ENCODE measurements around the gene KIAA1217.

KIAA1217 gene

GRCh38 chr10:24430591-24430990 lies 221.7 kb downstream of the KIAA1217 start:
- H3K4me1 ChIP-seq (ENCODE audit: control insufficient read depth, insufficient read depth, low read length, unreplicated experiment): peaks cover 24% of the 10 kb centered on the region
- H3K36me3 ChIP-seq (ENCODE audit: insufficient read depth, low read length): no peaks in the 10 kb centered on the region
- no peaks in the 10 kb centered on the region for H3K79me2 ChIP-seq (ENCODE audit: control insufficient read depth, insufficient read depth, low read length, unreplicated experiment)
- H2AFZ ChIP-seq (ENCODE audit: low read length, unreplicated experiment): no peak overlapping the region
- no peaks in the 10 kb centered on the region for H3K27me3 ChIP-seq (ENCODE audit: insufficient read depth, low read length)
- no peak overlapping the region for H3K4me3 ChIP-seq (ENCODE audit: low read depth, low read length)
- no peak overlapping the region for H3K27ac ChIP-seq (ENCODE audit: low read depth, low read length)

DNA sequence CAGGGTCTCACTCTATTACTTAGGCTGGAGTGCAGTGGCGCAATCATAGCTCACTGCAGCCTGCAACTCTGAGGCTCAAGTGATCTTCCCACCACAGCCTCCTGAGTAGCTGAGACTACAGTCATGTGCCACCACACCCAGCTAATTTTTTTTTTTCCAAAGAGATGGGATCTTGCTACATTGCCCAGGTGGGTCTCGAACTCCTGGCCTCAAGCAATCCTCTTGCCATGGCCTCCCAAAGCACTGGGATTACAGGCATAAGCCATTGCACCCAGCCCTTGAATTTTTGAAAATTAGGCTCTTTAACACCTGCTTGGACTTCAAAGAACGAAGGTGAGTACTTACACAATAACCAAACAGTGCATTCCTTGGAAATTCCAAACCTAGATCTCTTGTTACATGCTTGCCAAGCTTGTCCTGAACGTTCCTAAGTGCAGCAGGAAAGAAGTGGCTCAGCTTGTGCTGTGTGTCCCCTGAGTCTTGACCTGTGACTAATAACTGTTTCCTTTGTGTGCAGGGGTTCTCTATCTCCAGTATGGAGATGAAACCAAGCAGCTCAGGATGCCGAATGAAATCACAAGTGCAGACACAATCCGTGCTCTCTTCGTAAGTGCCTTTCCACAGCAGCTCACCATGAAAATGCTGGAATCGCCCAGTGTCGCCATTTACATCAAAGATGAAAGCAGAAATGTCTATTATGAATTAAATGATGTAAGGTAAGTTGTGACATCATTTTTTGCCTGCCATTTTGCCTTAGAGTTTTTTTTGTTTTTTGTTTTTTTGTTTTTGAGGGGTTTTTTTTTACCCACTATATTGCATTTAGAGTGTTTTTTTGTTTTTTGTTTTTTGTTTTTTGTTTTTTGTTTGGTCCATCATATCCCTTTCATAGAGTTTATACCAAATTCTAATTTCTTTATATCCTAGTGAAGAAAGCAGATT lies 223.8 kb downstream of the KIAA1217 start:
- Histone ChIP-seq H3K4me3 (ENCODE audit: low read depth, low read length) (no peak overlapping the region), H3K27me3 (ENCODE audit: insufficient read depth, low read length) (no peaks in the 10 kb centered on the region), H3K36me3 (ENCODE audit: insufficient read depth, low read length) (no peaks in the 10 kb centered on the region), H3K79me2 (ENCODE audit: control insufficient read depth, insufficient read depth, low read length, unreplicated experiment) (no peaks in the 10 kb centered on the region), H2AFZ (ENCODE audit: low read length, unreplicated experiment) (no peak overlapping the region), H3K4me1 (ENCODE audit: control insufficient read depth, insufficient read depth, low read length, unreplicated experiment) (peaks cover 24% of the 10 kb centered on the region), H3K27ac (ENCODE audit: low read depth, low read length) (peak overlapping the region; percentile 29; the same call in 1 of the 2 replicates)

DNA sequence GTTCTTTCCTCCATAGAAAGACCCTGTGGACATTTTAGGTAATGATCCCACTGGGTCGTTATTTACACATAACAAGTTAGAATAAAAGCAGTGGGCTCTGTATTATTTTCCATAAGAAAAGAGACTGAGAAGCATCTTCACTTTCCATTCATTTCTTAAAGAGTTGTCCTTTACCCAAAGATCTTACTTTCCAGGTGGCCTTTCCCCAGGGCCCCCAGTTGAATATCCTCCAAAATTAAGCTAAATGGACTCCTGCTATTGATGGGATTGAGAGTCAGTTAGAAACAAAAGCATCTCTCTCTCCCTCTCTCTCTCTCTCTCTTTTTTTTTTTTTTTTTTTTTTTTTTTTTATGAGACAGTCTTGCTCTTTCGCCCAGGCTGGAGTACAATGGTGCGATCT lies 224.8 kb downstream of the KIAA1217 start:
- Histone ChIP-seq H3K27me3 (ENCODE audit: insufficient read depth, low read length) (no peaks in the 10 kb centered on the region), H2AFZ (ENCODE audit: low read length, unreplicated experiment) (no peak overlapping the region), H3K36me3 (ENCODE audit: insufficient read depth, low read length) (no peaks in the 10 kb centered on the region), H3K27ac (ENCODE audit: low read depth, low read length) (no peak overlapping the region), H3K79me2 (ENCODE audit: control insufficient read depth, insufficient read depth, low read length, unreplicated experiment) (no peaks in the 10 kb centered on the region), H3K4me1 (ENCODE audit: control insufficient read depth, insufficient read depth, low read length, unreplicated experiment) (peaks cover 22% of the 10 kb centered on the region), H3K4me3 (ENCODE audit: low read depth, low read length) (no peak overlapping the region)

- Histone ChIP-seq H3K4me1 (ENCODE audit: control insufficient read depth, insufficient read depth, low read length, unreplicated experiment) (peaks cover 28% of the 10 kb centered on the region), H2AFZ (ENCODE audit: low read length, unreplicated experiment) (no peak overlapping the region), H3K79me2 (ENCODE audit: control insufficient read depth, insufficient read depth, low read length, unreplicated experiment) (no peaks in the 10 kb centered on the region), H3K27me3 (ENCODE audit: insufficient read depth, low read length) (no peaks in the 10 kb centered on the region), H3K4me3 (ENCODE audit: low read depth, low read length) (no peak overlapping the region), H3K27ac (ENCODE audit: low read depth, low read length) (no peak overlapping the region), H3K36me3 (ENCODE audit: insufficient read depth, low read length) (no peaks in the 10 kb centered on the region)
These were observed 226.0 kb downstream of the KIAA1217 start for GRCh38 chr10:24434961-24435360.

- H3K79me2 ChIP-seq (ENCODE audit: control insufficient read depth, insufficient read depth, low read length, unreplicated experiment): no peaks in the 10 kb centered on the region
- H3K36me3 ChIP-seq (ENCODE audit: insufficient read depth, low read length): no peaks in the 10 kb centered on the region
- no peak overlapping the region for H3K4me3 ChIP-seq (ENCODE audit: low read depth, low read length)
- H3K4me1 ChIP-seq (ENCODE audit: control insufficient read depth, insufficient read depth, low read length, unreplicated experiment): peaks cover 28% of the 10 kb centered on the region
- H3K27me3 ChIP-seq (ENCODE audit: insufficient read depth, low read length): no peaks in the 10 kb centered on the region
- peak overlapping the region; percentile 28 for H3K27ac ChIP-seq (ENCODE audit: low read depth, low read length)
- H2AFZ ChIP-seq (ENCODE audit: low read length, unreplicated experiment): no peak overlapping the region
These were observed 226.4 kb downstream of the KIAA1217 start for GRCh38 chr10:24435374-24435773.

GRCh38 chr10:24437302-24437701 lies 228.4 kb downstream of the KIAA1217 start:
- Histone ChIP-seq H3K4me1 (ENCODE audit: control insufficient read depth, insufficient read depth, low read length, unreplicated experiment) (peaks cover 27% of the 10 kb centered on the region), H3K27me3 (ENCODE audit: insufficient read depth, low read length) (no peaks in the 10 kb centered on the region), H3K4me3 (ENCODE audit: low read depth, low read length) (no peak overlapping the region), H3K27ac (ENCODE audit: low read depth, low read length) (no peak overlapping the region), H2AFZ (ENCODE audit: low read length, unreplicated experiment) (no peak overlapping the region), H3K79me2 (ENCODE audit: control insufficient read depth, insufficient read depth, low read length, unreplicated experiment) (no peaks in the 10 kb centered on the region), H3K36me3 (ENCODE audit: insufficient read depth, low read length) (no peaks in the 10 kb centered on the region)

DNA sequence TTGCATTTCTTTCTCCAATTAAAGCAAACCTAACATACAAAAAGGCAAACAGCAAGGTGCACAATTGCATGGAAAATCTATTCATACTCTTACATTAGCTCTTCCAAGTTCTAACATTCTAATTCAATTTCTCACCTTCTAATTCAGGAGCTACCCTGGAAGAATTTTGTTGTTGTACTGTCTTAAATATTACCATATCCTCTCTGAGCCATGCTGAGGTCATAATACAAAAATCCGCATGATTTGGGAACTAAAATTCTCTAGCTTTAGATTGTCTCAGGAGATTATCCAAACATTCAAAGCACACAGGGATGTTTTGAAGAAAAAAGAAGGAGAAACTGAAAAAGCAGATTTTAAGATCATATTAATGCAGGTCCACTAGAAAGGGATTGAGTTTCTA lies 229.9 kb downstream of the KIAA1217 start:
- peak overlapping the region; percentile 81 for H2AFZ ChIP-seq (ENCODE audit: low read length, unreplicated experiment)
- peak overlapping the region; percentile 34; the same call in 1 of the 2 replicates for H3K27ac ChIP-seq (ENCODE audit: low read depth, low read length)
- H3K4me3 ChIP-seq (ENCODE audit: low read depth, low read length): no peak overlapping the region
- no peaks in the 10 kb centered on the region for H3K27me3 ChIP-seq (ENCODE audit: insufficient read depth, low read length)
- H3K4me1 ChIP-seq (ENCODE audit: control insufficient read depth, insufficient read depth, low read length, unreplicated experiment): peaks cover 19% of the 10 kb centered on the region
- no peaks in the 10 kb centered on the region for H3K36me3 ChIP-seq (ENCODE audit: insufficient read depth, low read length)
- no peaks in the 10 kb centered on the region for H3K79me2 ChIP-seq (ENCODE audit: control insufficient read depth, insufficient read depth, low read length, unreplicated experiment)

GRCh38 chr10:24439935-24440334 lies 231.0 kb downstream of the KIAA1217 start:
- Histone ChIP-seq H3K27me3 (ENCODE audit: insufficient read depth, low read length) (no peaks in the 10 kb centered on the region), H3K79me2 (ENCODE audit: control insufficient read depth, insufficient read depth, low read length, unreplicated experiment) (no peaks in the 10 kb centered on the region), H3K4me1 (ENCODE audit: control insufficient read depth, insufficient read depth, low read length, unreplicated experiment) (peaks cover 20% of the 10 kb centered on the region), H3K36me3 (ENCODE audit: insufficient read depth, low read length) (no peaks in the 10 kb centered on the region), H2AFZ (ENCODE audit: low read length, unreplicated experiment) (no peak overlapping the region), H3K4me3 (ENCODE audit: low read depth, low read length) (no peak overlapping the region), H3K27ac (ENCODE audit: low read depth, low read length) (no peak overlapping the region)

GRCh38 chr10:24440817-24441797 lies 232.2 kb downstream of the KIAA1217 start:
- Histone ChIP-seq H3K79me2 (ENCODE audit: control insufficient read depth, insufficient read depth, low read length, unreplicated experiment) (no peaks in the 10 kb centered on the region), H3K27me3 (ENCODE audit: insufficient read depth, low read length) (no peaks in the 10 kb centered on the region), H3K4me1 (ENCODE audit: control insufficient read depth, insufficient read depth, low read length, unreplicated experiment) (peaks cover 13% of the 10 kb centered on the region), H3K27ac (ENCODE audit: low read depth, low read length) (no peak overlapping the region), H3K36me3 (ENCODE audit: insufficient read depth, low read length) (no peaks in the 10 kb centered on the region), H3K4me3 (ENCODE audit: low read depth, low read length) (no peak overlapping the region), H2AFZ (ENCODE audit: low read length, unreplicated experiment) (no peak overlapping the region)

GRCh38 chr10:24442234-24442633 lies 233.3 kb downstream of the KIAA1217 start:
- peaks cover 16% of the 10 kb centered on the region for H3K4me1 ChIP-seq (ENCODE audit: control insufficient read depth, insufficient read depth, low read length, unreplicated experiment)

More at GRCh38 chr10:24442234-24442633, 233.3 kb downstream of the KIAA1217 start:
- Histone ChIP-seq H3K4me3 (ENCODE audit: low read depth, low read length) (no peak overlapping the region), H3K36me3 (ENCODE audit: insufficient read depth, low read length) (no peaks in the 10 kb centered on the region), H3K27ac (ENCODE audit: low read depth, low read length) (no peak overlapping the region), H2AFZ (ENCODE audit: low read length, unreplicated experiment) (no peak overlapping the region), H3K27me3 (ENCODE audit: insufficient read depth, low read length) (no peaks in the 10 kb centered on the region), H3K79me2 (ENCODE audit: control insufficient read depth, insufficient read depth, low read length, unreplicated experiment) (no peaks in the 10 kb centered on the region)
